IPS-NIHi7 (cell line): ENCODE measurements around the gene FBXO48.
"Not testable (repeated sequence)": the region's sequence is repeated elsewhere in the genome, so short reads cannot be mapped to it uniquely, and the experiment has no call there.

ENCODE experiments used
- DNase-seq: peaks from one replicate; pipeline ENCODE4 v3.0.0; 2012; ENCODE audit warnings: mixed read lengths; ENCODE audit errors: extremely low spot score

FBXO48 gene

GRCh38 chr2:68471385-68471784 lies 4.3 kb upstream of the FBXO48 start:
- DNase-seq = no peak

GRCh38 chr2:68469935-68470334 lies 2.8 kb upstream of the FBXO48 start:
- DNase-seq = no peak

- no peak for DNase-seq
Observed at GRCh38 chr2:68468801-68469200, 1.7 kb upstream of the FBXO48 start.

- no peak for DNase-seq
Observed at GRCh38 chr2:68466778-68467076, 367 bp downstream of the FBXO48 start.

- DNase-seq = no peak
Observed at GRCh38 chr2:68466361-68466777, 725 bp downstream of the FBXO48 start.

- no peak for DNase-seq
Observed at GRCh38 chr2:68465081-68465916, 1.8 kb downstream of the FBXO48 start.

- no peak for DNase-seq
Observed at GRCh38 chr2:68464651-68465050, 2.4 kb downstream of the FBXO48 start.

GRCh38 chr2:68463287-68463877 lies 3.7 kb downstream of the FBXO48 start:
- peak; percentile 29 for DNase-seq

GRCh38 chr2:68458981-68459380 lies 8.1 kb downstream of the FBXO48 start:
- no peak for DNase-seq

- DNase-seq = no peak
Observed at GRCh38 chr2:68456198-68456597, 10.9 kb downstream of the FBXO48 start.

- no peak for DNase-seq
Observed at GRCh38 chr2:68454719-68455118, 12.4 kb downstream of the FBXO48 start.

- DNase-seq = no peak
Observed at GRCh38 chr2:68453761-68454360, 13.2 kb downstream of the FBXO48 start.

GRCh38 chr2:68452158-68452900 lies 14.8 kb downstream of the FBXO48 start:
- no peak for DNase-seq

GRCh38 chr2:68448671-68449653 lies 18.1 kb downstream of the FBXO48 start:
- DNase-seq = no peak

GRCh38 chr2:68447118-68447517 lies 20.0 kb downstream of the FBXO48 start:
- DNase-seq = no peak

GRCh38 chr2:68446425-68446824 lies 20.7 kb downstream of the FBXO48 start:
- not testable (repeated sequence) for DNase-seq

GRCh38 chr2:68441994-68442322 lies 25.1 kb downstream of the FBXO48 start:
- DNase-seq = no peak

- DNase-seq = peak; percentile 68
Observed at GRCh38 chr2:68441179-68441993, 25.7 kb downstream of the FBXO48 start.

- DNase-seq = no peak
Observed at GRCh38 chr2:68438455-68439303, 28.4 kb downstream of the FBXO48 start.

- DNase-seq = no peak
Observed at GRCh38 chr2:68436270-68436669, 30.8 kb downstream of the FBXO48 start.
